H1 (cell line): ENCODE results near the gene SOX13. TPM values are rescaled to one million over a fixed set of nuclear protein-coding genes. Genes with fewer than 3 reads are reported as not detected.

Source experiments
- CTCF ChIA-PET: fragments of 300-600 bp; sonication (Branson Sonifier 250); formaldehyde crosslinking; loops from one replicate; lab custom pipeline; 2021; ENCODE audit not compliant: partially characterized antibody; lab: Charles Lee
- POLR2A ChIA-PET: fragments of 300-600 bp; sonication (Branson Sonifier 250); formaldehyde crosslinking; loops from one replicate; lab custom pipeline; 2021; ENCODE audit warnings: inconsistent platforms; ENCODE audit not compliant: partially characterized antibody; lab: Charles Lee
- DNase-seq, 2 experiments: peaks; one replicate each; pipeline versions ENCODE4 v3.0.0 to v3.0.0-alpha.2; 2010 to 2022; ENCODE audit warnings: low spot score in 2 of 2, low read depth in 1 of 2, mixed read lengths in 1 of 2
- FAIRE-seq: peaks from 2 replicates; lab custom pipeline; 2011; peaks lifted over from hg19 to GRCh38; lab: Jason Lieb, UNC
- H2AFZ ChIP-seq: 2 replicates; pipeline ENCODE4 v1.8.1; 2012; ENCODE audit warnings: low read length, inconsistent platforms
- H2AK5ac ChIP-seq: 2 replicates; pipeline ENCODE4 v1.6.1; 2013; ENCODE audit warnings: low read depth, low read length
- H2BK120ac ChIP-seq: replicated peaks from 2 replicates; pipeline ENCODE3; 2013; ENCODE audit warnings: low read depth, low read length, inconsistent platforms
- H2BK12ac ChIP-seq: 2 replicates; pipeline ENCODE4 v1.6.1; 2013; ENCODE audit warnings: low read depth, low read length
- H2BK15ac ChIP-seq: 2 replicates; pipeline ENCODE4 v1.6.1; 2013; ENCODE audit warnings: low read length
- H2BK20ac ChIP-seq: 2 replicates; pipeline ENCODE4 v1.6.1; 2013; ENCODE audit warnings: low read length
- H2BK5ac ChIP-seq: 2 replicates; pipeline ENCODE4 v1.6.1; 2013; ENCODE audit warnings: low read depth, low read length
- H3K14ac ChIP-seq: 2 replicates; pipeline ENCODE4 v1.6.1; 2013; ENCODE audit warnings: inconsistent platforms; ENCODE audit not compliant: insufficient read length
- H3K18ac ChIP-seq: 2 replicates; pipeline ENCODE4 v1.6.1; 2013; ENCODE audit warnings: low read length; ENCODE audit errors: extremely low read depth
- H3K23ac ChIP-seq: 2 replicates; pipeline ENCODE4 v1.6.1; 2013; ENCODE audit warnings: inconsistent platforms; ENCODE audit not compliant: insufficient read length
- H3K23me2 ChIP-seq: 2 replicates; pipeline ENCODE4 v1.6.1; 2013; ENCODE audit warnings: low read depth, low read length
- H3K27ac ChIP-seq: 2 replicates; pipeline ENCODE4 v1.6.1; 2011; ENCODE audit warnings: low read depth, low read length, inconsistent platforms
- H3K27me3 ChIP-seq, 4 experiments: replicated peaks in 1 of 4; 1 replicate in 1 of 4; 2 replicates in 3 of 4; pipeline versions ENCODE4 v1.6.1 to v1.8.1; 2011 to 2013; ENCODE audit warnings: low read length in 3 of 4, mild to moderate bottlenecking in 3 of 4, inconsistent platforms in 2 of 4, mixed read lengths in 2 of 4, moderate library complexity in 1 of 4; ENCODE audit not compliant: control insufficient read depth in 3 of 4, insufficient read depth in 3 of 4; ENCODE audit errors: extremely low read depth in 1 of 4
- H3K36me3 ChIP-seq, 4 experiments: 2 replicates each; pipeline versions ENCODE4 v1.6.1 to v1.8.1; 2011 to 2013; ENCODE audit warnings: mild to moderate bottlenecking in 4 of 4, low read length in 3 of 4, moderate library complexity in 2 of 4, control low read depth in 1 of 4, inconsistent platforms in 1 of 4; ENCODE audit not compliant: insufficient read depth in 4 of 4, control insufficient read depth in 2 of 4
- H3K4ac ChIP-seq: replicated peaks from 2 replicates; pipeline ENCODE3; 2013; ENCODE audit warnings: low read length, low read depth, mixed read lengths, inconsistent platforms; ENCODE audit not compliant: insufficient read length
- H3K4me1 ChIP-seq, 4 experiments: replicated peaks in 1 of 4; 1 replicate in 1 of 4; 2 replicates in 3 of 4; pipeline versions ENCODE4 v1.6.1 to v1.8.1; 2011 to 2013; ENCODE audit warnings: low read length in 3 of 4, inconsistent platforms in 2 of 4, mixed read lengths in 1 of 4; ENCODE audit not compliant: insufficient read depth in 4 of 4, control insufficient read depth in 3 of 4
- H3K4me2 ChIP-seq, 2 experiments: 2 replicates each; pipeline versions ENCODE4 v1.6.1 to v1.8.1; 2011 to 2013; ENCODE audit warnings: low read depth in 2 of 2, low read length in 2 of 2, control low read depth in 1 of 2, inconsistent platforms in 1 of 2, mild to moderate bottlenecking in 1 of 2; ENCODE audit not compliant: insufficient read depth in 1 of 2
- H3K4me3 ChIP-seq, 4 experiments: fragments of 200-600, 300-600 bp in 1 of 4; sonication (generic), shearing (Covaris generic), sonication (Bioruptor Twin) in 1 of 4; 2 replicates each; pipeline versions ENCODE4 v1.5.1 to v1.8.1; 2011 to 2016; ENCODE audit warnings: low read length in 4 of 4, low read depth in 3 of 4, control low read depth in 2 of 4, inconsistent platforms in 2 of 4, mild to moderate bottlenecking in 2 of 4, mixed read lengths in 1 of 4, moderate library complexity in 1 of 4; ENCODE audit not compliant: insufficient read depth in 2 of 4; ENCODE audit errors: extremely low read depth in 1 of 4
- H3K56ac ChIP-seq: replicated peaks from 2 replicates; pipeline ENCODE3; 2013; ENCODE audit warnings: low read depth, mild to moderate bottlenecking, mixed read lengths, low read length, inconsistent platforms; ENCODE audit not compliant: insufficient read length
- H3K79me1 ChIP-seq: 2 replicates; pipeline ENCODE4 v1.6.1; 2013; ENCODE audit warnings: low read depth, low read length, control low read depth
- H3K79me2 ChIP-seq, 2 experiments: 2 replicates each; pipeline versions ENCODE4 v1.6.1 to v1.8.1; 2012 to 2013; ENCODE audit warnings: low read length in 2 of 2, mild to moderate bottlenecking in 2 of 2, inconsistent platforms in 1 of 2; ENCODE audit not compliant: insufficient read depth in 2 of 2, control insufficient read depth in 1 of 2
- H3K9ac ChIP-seq, 4 experiments: replicated peaks in 1 of 4; 1 replicate in 1 of 4; 2 replicates in 3 of 4; pipeline versions ENCODE4 v1.6.1 to v1.8.1; 2011 to 2013; ENCODE audit warnings: low read depth in 3 of 4, low read length in 3 of 4, control low read depth in 2 of 4, mild to moderate bottlenecking in 2 of 4, moderate library complexity in 2 of 4, inconsistent platforms in 1 of 4; ENCODE audit errors: extremely low read depth in 1 of 4
- H3K9me3 ChIP-seq, 2 experiments: 2 replicates each; pipeline versions ENCODE4 v1.6.1 to v1.8.1; 2012 to 2013; ENCODE audit warnings: mild to moderate bottlenecking in 2 of 2, moderate library complexity in 2 of 2, control low read depth in 1 of 2, inconsistent platforms in 1 of 2, low read depth in 1 of 2, low read length in 1 of 2, mixed read lengths in 1 of 2; ENCODE audit not compliant: insufficient read depth in 2 of 2
- H4K20me1 ChIP-seq, 2 experiments: replicated peaks in 1 of 2; 2 replicates each; pipeline versions ENCODE3 to v1.8.1; 2011 to 2013; ENCODE audit warnings: inconsistent platforms in 2 of 2, low read length in 2 of 2, mild to moderate bottlenecking in 1 of 2; ENCODE audit not compliant: insufficient read depth in 2 of 2, control insufficient read depth in 1 of 2
- H4K5ac ChIP-seq: 2 replicates; pipeline ENCODE4 v1.6.1; 2013; ENCODE audit warnings: low read length, low read depth, mixed read lengths, inconsistent platforms; ENCODE audit not compliant: insufficient read length
- H4K8ac ChIP-seq: 2 replicates; pipeline ENCODE4 v1.8.0; 2013; ENCODE audit warnings: mild to moderate bottlenecking, moderate library complexity, low read length, inconsistent platforms; ENCODE audit not compliant: insufficient read depth; ENCODE audit errors: extremely low read depth
- H4K91ac ChIP-seq: replicated peaks from 2 replicates; pipeline ENCODE3; 2013; ENCODE audit warnings: low read length, mixed read lengths, inconsistent platforms; ENCODE audit not compliant: insufficient read length
- EGR1 ChIP-seq: IDR thresholded peaks from 2 replicates; pipeline ENCODE4 v1.6.1; 2011; ENCODE audit warnings: low read depth, low read length, borderline replicate concordance
- EP300 ChIP-seq, 2 experiments: IDR thresholded peaks; 1 replicate in 1 of 2; 2 replicates in 1 of 2; pipeline ENCODE4 v1.6.1; 2011 to 2012; ENCODE audit warnings: low read depth in 2 of 2, low read length in 2 of 2, mild to moderate bottlenecking in 2 of 2, borderline replicate concordance in 1 of 2, inconsistent platforms in 1 of 2, moderate library complexity in 1 of 2
- EZH2 ChIP-seq: fragments of 200-600 bp; sonication (generic); IDR thresholded peaks from 2 replicates; pipeline ENCODE4 v1.7.1; 2012; ENCODE audit warnings: low read depth, mild to moderate bottlenecking, moderate library complexity, low read length, inconsistent platforms; ENCODE audit not compliant: severe bottlenecking
- NANOG ChIP-seq: IDR thresholded peaks from 2 replicates; pipeline ENCODE4 v1.6.1; 2011; ENCODE audit warnings: low read length, low read depth, mild to moderate bottlenecking, inconsistent platforms; ENCODE audit not compliant: insufficient read depth, poor library complexity, severe bottlenecking
- NRF1 ChIP-seq: IDR thresholded peaks from 2 replicates; pipeline ENCODE4 v1.6.1; 2011; ENCODE audit warnings: mild to moderate bottlenecking, low read depth, low read length, improper control_type of control experiment
- RNF2 ChIP-seq: fragments of 200-900, 300-1000 bp; sonication (generic); IDR thresholded peaks from 2 replicates; pipeline ENCODE4 v1.7.1; 2016; ENCODE audit warnings: borderline replicate concordance, low read depth, mild to moderate bottlenecking, antibody characterized with exemption, low read length; ENCODE audit not compliant: poor library complexity, severe bottlenecking; ENCODE audit errors: missing control alignments
- SIRT6 ChIP-seq: IDR thresholded peaks from one replicate; pipeline ENCODE4 v1.7.1; 2012; ENCODE audit warnings: low read length, inconsistent platforms
- SUZ12 ChIP-seq: fragments of 200-600 bp; sonication (generic); IDR thresholded peaks from 2 replicates; pipeline ENCODE4 v1.6.1; 2012; ENCODE audit warnings: mild to moderate bottlenecking, inconsistent platforms, low read length, moderate library complexity, mixed read lengths
- WGBS, 2 experiments: shearing (Covaris generic) in 1 of 2; methylation state at CpG; one replicate each; pipeline versions ENCODE4 v1.1.6 to v1.1.7; 2013 to 2015; ENCODE audit warnings: low lambda C conversion rate in 2 of 2, mixed read lengths in 2 of 2, inconsistent platforms in 1 of 2, low coverage in 1 of 2, missing lambda C conversion rate in 1 of 2; ENCODE audit not compliant: insufficient replicate concordance in 2 of 2, insufficient coverage in 1 of 2, insufficient read length in 1 of 2; ENCODE audit errors: extremely low coverage in 1 of 2, missing lambda C conversion rate in 1 of 2; 5-methylcytosine and 5-hydroxymethylcytosine counted together
- polyA plus RNA-seq, 7 experiments: library from polyadenylated mRNA; depleted of rRNA in 3 of 7; stranded (reverse) in 5 of 7; unstranded in 2 of 7; fragments of >200 nt in 5 of 7; fragments of 200-250 nt in 2 of 7; gene quantifications; 1 replicate in 5 of 7; 2 replicates in 1 of 7; 4 replicates in 1 of 7; pipeline versions ENCODE4 v1.2.1 to v1.2.3, GENCODE V29; 2011 to 2013; ENCODE audit warnings: missing spikeins in 2 of 7, mixed read lengths in 2 of 7
- total RNA-seq: library from RNA; stranded (reverse); fragmentation: NEBNext Ultra II Directional; extraction: Animal tissue kit (Norgen Biotek cat#: 25700); gene quantifications from 2 replicates; pipeline ENCODE4 v1.2.1, GENCODE V29; 2021
- TF ChIP-seq, protein P1 (sequence below): IDR thresholded peaks from 2 replicates; pipeline ENCODE4 v1.6.1; 2011; ENCODE audit warnings: low read length, improper control_type of control experiment

SOX13 gene
- total and polyA plus RNA-seq, 2 of the 8 experiments (the other 6 are each of a cell fraction or from before 2014, with no cell fraction given): 113 to 173 TPM

DNA sequence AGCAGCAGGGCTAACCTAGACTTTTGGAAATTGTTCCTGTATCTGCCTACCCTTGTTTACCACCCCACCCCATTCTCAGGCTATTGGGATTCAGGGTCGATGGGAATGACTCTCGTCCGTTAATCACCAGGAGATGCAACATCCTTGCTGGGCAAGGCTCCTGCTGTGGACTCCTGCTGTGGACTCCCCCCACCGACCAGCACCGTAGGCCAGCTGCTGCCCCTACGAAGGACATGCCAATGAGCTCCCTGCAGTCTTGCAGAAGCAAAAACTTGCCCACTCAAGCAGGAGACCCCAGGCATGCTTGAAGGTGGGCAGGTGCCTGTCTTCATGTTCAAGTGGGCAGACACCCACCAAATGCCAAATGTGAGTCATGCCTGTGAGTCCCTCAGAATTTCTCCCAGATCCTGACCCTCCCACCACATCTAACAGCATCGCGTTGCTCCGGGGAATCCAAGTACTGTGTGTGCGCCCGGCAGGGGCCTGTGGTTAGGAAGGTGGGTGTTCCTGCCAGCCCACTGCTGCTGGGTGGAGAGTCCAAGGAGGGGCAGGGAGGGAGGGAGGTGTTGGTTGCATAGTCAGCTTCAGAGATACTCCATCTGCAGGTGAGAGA lies 41.7 kb upstream of the SOX13 start:
- TF ChIP-seq NANOG (no peak), EZH2 (no peak), EGR1 (no peak), SUZ12 (no peak), RNF2 (no peak), EP300 (IDR thresholded peaks at IDR 0.05; ENCODE audit: borderline replicate concordance in 1 of 2, low read depth in 2 of 2, low read length in 2 of 2) (no peak), SIRT6 (no peak), NRF1 (no peak)
- TF ChIP-seq, protein P1, sequence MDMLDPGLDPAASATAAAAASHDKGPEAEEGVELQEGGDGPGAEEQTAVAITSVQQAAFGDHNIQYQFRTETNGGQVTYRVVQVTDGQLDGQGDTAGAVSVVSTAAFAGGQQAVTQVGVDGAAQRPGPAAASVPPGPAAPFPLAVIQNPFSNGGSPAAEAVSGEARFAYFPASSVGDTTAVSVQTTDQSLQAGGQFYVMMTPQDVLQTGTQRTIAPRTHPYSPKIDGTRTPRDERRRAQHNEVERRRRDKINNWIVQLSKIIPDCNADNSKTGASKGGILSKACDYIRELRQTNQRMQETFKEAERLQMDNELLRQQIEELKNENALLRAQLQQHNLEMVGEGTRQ: no peak
- Histone ChIP-seq H2BK120ac (no peak overlapping the region), H3K79me1 (no peaks in the 10 kb centered on the region), H2BK5ac (no peak overlapping the region), H3K36me3 (no peaks in the 10 kb centered on the region), H2AFZ (no peak overlapping the region), H2AK5ac (no peak overlapping the region), H2BK20ac (peak overlapping the region; percentile 90), H3K23me2 (peaks cover 3% of the 10 kb centered on the region; the same call in 1 of the 2 replicates), H3K14ac (no peak overlapping the region), H3K9me3 (no peaks in the 10 kb centered on the region), H4K8ac (no peak overlapping the region), H3K27me3 (no peaks in the 10 kb centered on the region; a peak in 1 of 7 replicates), H3K4me2 (no peak overlapping the region), H3K4me1 (peaks cover 0 to 15% (median 1%) of the 10 kb centered on the region in 4 experiments; a peak in 4 of 7 replicates), H3K27ac (no peak overlapping the region), H4K20me1 (no peaks in the 10 kb centered on the region), H3K18ac (peak overlapping the region; percentile 71), H3K23ac (no peak overlapping the region), H4K5ac (no peak overlapping the region), H2BK15ac (0 out of 2 replicates have a peak overlapping the region, but pooled peaks have one; percentile 40), H3K9ac (no peak overlapping the region), H2BK12ac (no peak overlapping the region), H3K4ac (no peak overlapping the region), H3K79me2 (no peaks in the 10 kb centered on the region), H3K4me3 (no peak overlapping the region), H4K91ac (no peak overlapping the region), H3K56ac (no peak overlapping the region)
- whole genome bisulfite sequencing, 2 experiments: 94% methylated on average over 11 of the region's 11 CpGs; no CpG with 5 or more reads in 1 of the 2 experiments
- DNase-seq (no peak), FAIRE-seq (no peak)
- POLR2A ChIA-PET: no interaction called here
- CTCF ChIA-PET: interaction anchor here (1.3 to 1.4 kb wide), 3 partner anchors 50 to 160 kb away, joined by 3 read pairs; no protein-coding TSS in a partner anchor
